Tibial artery (tissue), 4 donors: ENCODE data around the gene SBNO2.

Experiments
- DNase-seq, 2 donors: peaks; one replicate each; pipeline ENCODE4 v3.0.0-alpha.2; 2019
- H3K27ac ChIP-seq, 2 donors: fragments of 200-600 bp; sonication (generic) in 1 of 2; 1 replicate in 1 of 2; 2 replicates in 1 of 2; pipeline ENCODE4 v1.5.1; 2018 to 2019; ENCODE audit warnings: mild to moderate bottlenecking in 1 of 2
- H3K27me3 ChIP-seq, 2 donors: fragments of 200-600 bp; sonication (generic) in 1 of 2; one replicate each; pipeline versions ENCODE4 v1.5.1 to v1.6.0; 2016 to 2019
- H3K36me3 ChIP-seq, 3 donors: fragments of 200-600 bp; sonication (generic) in 2 of 3; one replicate each; pipeline ENCODE4 v1.5.1; 2016 to 2019; ENCODE audit warnings: mild to moderate bottlenecking in 2 of 3
- H3K4me1 ChIP-seq, 4 donors: fragments of 200-600 bp; sonication (generic) in 2 of 4; 1 replicate in 3 of 4; 2 replicates in 1 of 4; pipeline ENCODE4 v1.5.1; 2016 to 2019
- H3K4me3 ChIP-seq, 2 donors: fragments of 200-600 bp; sonication (generic) in 1 of 2; 1 replicate in 1 of 2; 2 replicates in 1 of 2; pipeline ENCODE4 v1.5.1; 2018 to 2019; ENCODE audit warnings: mild to moderate bottlenecking in 2 of 2
- H3K9me3 ChIP-seq, 3 donors: fragments of 200-600 bp; sonication (generic) in 1 of 3; one replicate each; pipeline ENCODE4 v1.5.1; 2016 to 2019
- CTCF ChIP-seq, 2 experiments: fragments of 200-600 bp in 1 of 2; fragments of 450-650 bp in 1 of 2; IDR thresholded peaks; one replicate each; pipeline ENCODE4 v1.5.1; 2017 to 2019; ENCODE audit warnings: antibody characterized with exemption in 2 of 2, mild to moderate bottlenecking in 1 of 2, moderate library complexity in 1 of 2
- intact Hi-C: fragments of 100-400 bp; cut with DNase I; formaldehyde crosslinking; loops from one replicate; pipeline ENCODE4 v1.15.0; 2023; ENCODE audit warnings: low total_unique reads

The SBNO2 gene

GRCh38 chr19:1123885-1124677 lies 50.0 kb downstream of the SBNO2 start:
- Histone ChIP-seq H3K27me3 (no peaks in the 10 kb centered on the region), H3K36me3 (peaks cover 42 to 90% (median 78%) of the 10 kb centered on the region in 3 donors), H3K4me3 (no peak overlapping the region), H3K27ac (peak overlapping the region in 1 of 2 donors; percentile 5), H3K4me1 (peaks cover 0 to 22% (median 19%) of the 10 kb centered on the region in 4 donors), H3K9me3 (no peaks in the 10 kb centered on the region)
- TF ChIP-seq CTCF (IDR thresholded peaks at IDR 0.05) = no peak
- no peak for DNase-seq
- intact Hi-C loops = loop anchor here (5.0 kb wide), 1 partner anchor 193 kb away; no protein-coding TSS in a partner anchor

GRCh38 chr19:1123381-1123780 lies 50.7 kb downstream of the SBNO2 start:
- intact Hi-C loops = loop anchor here (5.0 kb wide), 1 partner anchor 194 kb away; no protein-coding TSS in a partner anchor
- Histone ChIP-seq H3K9me3 (no peaks in the 10 kb centered on the region), H3K36me3 (peaks cover 49 to 97% (median 85%) of the 10 kb centered on the region in 3 donors), H3K4me3 (no peak overlapping the region), H3K27ac (no peak overlapping the region), H3K4me1 (peaks cover 0 to 22% (median 18%) of the 10 kb centered on the region in 4 donors), H3K27me3 (no peaks in the 10 kb centered on the region)
- no peak for TF ChIP-seq CTCF (IDR thresholded peaks at IDR 0.05)
- DNase-seq = no peak

GRCh38 chr19:1122972-1123363 lies 51.1 kb downstream of the SBNO2 start:
- H3K4me3 ChIP-seq = no peak overlapping the region
- intact Hi-C loops = loop anchor here (5.0 kb wide), 1 partner anchor 194 kb away; no protein-coding TSS in a partner anchor

GRCh38 chr19:1122021-1122971 lies 51.8 kb downstream of the SBNO2 start:
- H3K27ac ChIP-seq = no peak overlapping the region

More at GRCh38 chr19:1122972-1123363, 51.1 kb downstream of the SBNO2 start:
- no peak for DNase-seq
- no peaks in the 10 kb centered on the region for H3K27me3 ChIP-seq
- peaks cover 0 to 22% (median 18%) of the 10 kb centered on the region in 4 donors for H3K4me1 ChIP-seq
- no peak overlapping the region for H3K27ac ChIP-seq
- H3K36me3 ChIP-seq = peaks cover 53 to 98% (median 89%) of the 10 kb centered on the region in 3 donors
- H3K9me3 ChIP-seq = no peaks in the 10 kb centered on the region
- TF ChIP-seq CTCF (IDR thresholded peaks at IDR 0.05) = no peak

More at GRCh38 chr19:1122021-1122971, 51.8 kb downstream of the SBNO2 start:
- Histone ChIP-seq H3K9me3 (no peaks in the 10 kb centered on the region), H3K4me3 (no peak overlapping the region), H3K4me1 (peaks cover 0 to 22% (median 18%) of the 10 kb centered on the region in 4 donors), H3K27me3 (no peaks in the 10 kb centered on the region), H3K36me3 (peaks cover 60 to 98% (median 90%) of the 10 kb centered on the region in 3 donors)
- intact Hi-C loops = loop anchor here (5.0 kb wide), 1 partner anchor 195 kb away; no protein-coding TSS in a partner anchor
- DNase-seq = no peak
- no peak for TF ChIP-seq CTCF (IDR thresholded peaks at IDR 0.05)
